OCI-LY3 (cell line): ENCODE results near the gene SLC2A11.
"Not testable (repeated sequence)": the region's sequence is repeated elsewhere in the genome, so short reads cannot be mapped to it uniquely, and the experiment has no call there.

Experiments
- EZH2phosphoT487 ChIP-seq: fragments of 200-600 bp; shearing (Covaris generic); IDR thresholded peaks from 2 replicates; pipeline ENCODE4 v1.6.1; 2018; ENCODE audit warnings: antibody characterized with exemption, mixed run types, low read depth
- TF ChIP-seq, protein P1 (sequence below): fragments of 200-600, 300-600 bp; sonication (generic); IDR thresholded peaks from 2 replicates; pipeline ENCODE4 v1.5.1; 2014; ENCODE audit warnings: antibody characterized with exemption, low read length, low read depth

DNA sequence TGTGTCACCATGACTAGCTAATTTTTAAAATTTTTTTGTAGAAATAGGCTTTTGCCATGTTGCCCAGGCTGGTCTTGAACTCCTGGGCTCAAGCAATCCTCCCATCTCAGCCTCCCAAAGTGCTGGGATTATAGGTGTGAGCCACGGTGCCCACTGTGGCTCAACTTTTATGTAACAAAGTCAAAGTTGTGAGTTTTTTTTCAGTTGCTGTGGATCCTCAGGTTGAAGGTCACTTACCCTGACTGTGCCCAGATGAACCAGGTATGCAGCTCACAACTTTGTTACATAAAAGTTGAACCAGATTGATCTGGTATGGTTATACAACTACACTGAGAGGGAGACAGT is 62.6 kb downstream of the SLC2A11 start:
- not testable (repeated sequence) for TF ChIP-seq EZH2phosphoT487
- TF ChIP-seq, protein P1, sequence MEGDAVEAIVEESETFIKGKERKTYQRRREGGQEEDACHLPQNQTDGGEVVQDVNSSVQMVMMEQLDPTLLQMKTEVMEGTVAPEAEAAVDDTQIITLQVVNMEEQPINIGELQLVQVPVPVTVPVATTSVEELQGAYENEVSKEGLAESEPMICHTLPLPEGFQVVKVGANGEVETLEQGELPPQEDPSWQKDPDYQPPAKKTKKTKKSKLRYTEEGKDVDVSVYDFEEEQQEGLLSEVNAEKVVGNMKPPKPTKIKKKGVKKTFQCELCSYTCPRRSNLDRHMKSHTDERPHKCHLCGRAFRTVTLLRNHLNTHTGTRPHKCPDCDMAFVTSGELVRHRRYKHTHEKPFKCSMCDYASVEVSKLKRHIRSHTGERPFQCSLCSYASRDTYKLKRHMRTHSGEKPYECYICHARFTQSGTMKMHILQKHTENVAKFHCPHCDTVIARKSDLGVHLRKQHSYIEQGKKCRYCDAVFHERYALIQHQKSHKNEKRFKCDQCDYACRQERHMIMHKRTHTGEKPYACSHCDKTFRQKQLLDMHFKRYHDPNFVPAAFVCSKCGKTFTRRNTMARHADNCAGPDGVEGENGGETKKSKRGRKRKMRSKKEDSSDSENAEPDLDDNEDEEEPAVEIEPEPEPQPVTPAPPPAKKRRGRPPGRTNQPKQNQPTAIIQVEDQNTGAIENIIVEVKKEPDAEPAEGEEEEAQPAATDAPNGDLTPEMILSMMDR, result not testable (repeated sequence)
